Activated CD4-positive, alpha-beta T cell treated with anti-CD3 and anti-CD28 coated beads, Interleukin-2, amount 10 ng/mL, durations not matched to agents 7 days and 5 days (primary cell): ENCODE results near the gene PTPRD. TPM values are rescaled to one million over a fixed set of nuclear protein-coding genes. Genes with fewer than 3 reads are reported as not detected.

Experiments used
- CTCF ChIA-PET: fragments of 350-600 bp; sonication (Branson Sonifier 250); formaldehyde crosslinking; loops from one replicate; lab custom pipeline; 2021; ENCODE audit warnings: antibody characterized with exemption; lab: Charles Lee
- POLR2A ChIA-PET: fragments of 350-600 bp; sonication (Branson Sonifier 250); formaldehyde crosslinking; loops from one replicate; lab custom pipeline; 2021; ENCODE audit warnings: antibody characterized with exemption; lab: Charles Lee
- DNase-seq: peaks from one replicate; pipeline ENCODE4 v3.0.0-alpha.2; 2020
- H3K27ac Mint-ChIP-seq: one replicate; pipeline ENCODE4 v1.8.0; 2021; ENCODE audit warnings: mild to moderate bottlenecking, moderate library complexity, mixed read lengths
- H3K27me3 Mint-ChIP-seq: one replicate; pipeline ENCODE4 v1.8.0; 2021; ENCODE audit warnings: mixed read lengths
- H3K36me3 Mint-ChIP-seq: one replicate; pipeline ENCODE4 v1.8.0; 2021; ENCODE audit warnings: low read depth, mixed read lengths
- H3K4me1 Mint-ChIP-seq: one replicate; pipeline ENCODE4 v1.8.0; 2021; ENCODE audit warnings: mixed read lengths
- H3K4me3 Mint-ChIP-seq: one replicate; pipeline ENCODE4 v1.8.0; 2021; ENCODE audit warnings: mild to moderate bottlenecking, moderate library complexity, mixed read lengths
- H3K9me3 Mint-ChIP-seq: one replicate; pipeline ENCODE4 v1.8.0; 2021; ENCODE audit warnings: mixed read lengths
- total RNA-seq, 2 experiments: library from RNA; stranded (reverse); gene quantifications; one replicate each; pipeline ENCODE4 v1.2.3, GENCODE V29; 2021

The PTPRD gene
- total RNA-seq, 2 experiments from 2014 or later = not detected

DNA sequence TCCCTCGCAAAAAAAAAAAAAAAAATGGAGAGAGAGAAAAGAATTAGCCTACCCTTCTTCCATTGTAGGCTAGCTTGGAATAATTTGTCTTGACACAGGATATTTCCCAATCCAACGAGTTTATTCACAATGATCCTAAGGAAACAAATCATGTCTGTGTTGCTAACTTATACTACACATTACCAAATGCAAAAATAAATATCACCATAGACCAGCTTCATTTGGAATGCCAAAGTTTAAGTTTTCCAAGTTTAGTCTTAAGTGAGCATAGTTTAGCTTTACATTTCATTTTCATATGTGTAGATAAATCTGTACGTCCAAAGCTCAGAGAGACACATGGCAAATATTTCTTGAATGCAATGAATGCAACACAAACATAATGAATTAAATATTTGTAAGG is 1707.1 kb downstream of the PTPRD start:
- Mint-ChIP-seq H3K27me3 (no peaks in the 10 kb centered on the region), H3K4me3 (no peak overlapping the region), H3K36me3 (no peaks in the 10 kb centered on the region), H3K4me1 (no peaks in the 10 kb centered on the region), H3K27ac (no peak overlapping the region), H3K9me3 (no peaks in the 10 kb centered on the region)
- ChIA-PET CTCF (no interaction called here), POLR2A (no interaction called here)
- DNase-seq = no peak

DNA sequence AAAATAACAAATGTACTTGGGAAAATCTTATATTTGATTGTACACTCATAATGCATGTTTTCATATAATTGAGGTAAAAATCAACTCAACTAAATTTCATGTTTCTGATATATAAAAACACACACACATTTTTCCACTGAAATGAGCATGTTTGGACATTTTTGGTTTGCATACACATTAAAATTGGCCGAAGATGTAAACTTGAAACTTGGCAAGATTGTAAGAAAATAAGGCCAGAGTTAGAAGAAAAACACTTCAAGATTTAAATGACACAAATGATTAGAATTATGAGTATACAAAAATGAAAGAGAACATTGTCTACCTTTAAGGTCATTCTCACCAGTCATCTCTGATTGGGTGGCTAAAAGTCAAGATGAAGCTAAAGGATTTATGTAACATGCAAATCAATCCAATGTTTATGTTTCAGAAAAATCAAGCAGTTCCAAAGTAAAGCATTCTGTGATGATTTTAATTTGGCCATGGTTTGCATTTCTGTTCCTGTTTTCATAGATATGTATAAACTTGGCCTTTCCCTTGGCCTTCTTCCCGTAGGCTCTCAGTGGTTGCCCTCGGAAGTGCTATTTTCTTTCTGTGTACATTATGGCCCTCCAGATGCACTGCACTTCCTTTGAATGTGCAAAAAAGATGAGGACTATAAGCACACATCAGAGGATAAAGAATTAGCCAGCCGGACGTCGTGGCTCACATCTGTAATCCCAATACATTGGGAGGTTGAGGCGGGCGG is 1707.9 kb downstream of the PTPRD start:
- no peak overlapping the region for H3K27ac Mint-ChIP-seq
- H3K36me3 Mint-ChIP-seq = no peaks in the 10 kb centered on the region
- POLR2A ChIA-PET = no interaction called here
- H3K9me3 Mint-ChIP-seq = no peaks in the 10 kb centered on the region
- no peaks in the 10 kb centered on the region for H3K27me3 Mint-ChIP-seq
- no peak overlapping the region for H3K4me3 Mint-ChIP-seq
- CTCF ChIA-PET = no interaction called here
- no peak for DNase-seq
- H3K4me1 Mint-ChIP-seq = no peaks in the 10 kb centered on the region

DNA sequence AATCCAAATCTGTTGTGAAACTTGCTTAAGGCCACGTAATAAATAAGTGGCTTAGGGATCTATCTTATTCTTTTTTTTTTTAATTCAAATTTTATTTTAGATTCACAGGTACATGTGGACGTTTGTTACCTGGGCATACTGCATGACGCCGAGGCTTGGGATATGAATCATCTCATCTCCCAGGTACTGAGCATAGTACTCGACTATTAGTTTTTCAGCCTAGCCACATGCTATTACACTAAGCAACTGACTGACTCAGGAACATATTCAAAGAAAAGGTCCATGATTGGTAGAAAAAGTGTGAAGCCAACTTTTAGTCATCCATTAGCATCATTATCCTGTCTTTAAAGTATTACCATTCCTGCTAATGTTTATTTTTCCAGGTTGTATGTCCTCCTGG is 1709.7 kb downstream of the PTPRD start:
- ChIA-PET CTCF (no interaction called here), POLR2A (no interaction called here)
- no peaks in the 10 kb centered on the region for H3K27me3 Mint-ChIP-seq
- H3K36me3 Mint-ChIP-seq = no peaks in the 10 kb centered on the region
- no peaks in the 10 kb centered on the region for H3K9me3 Mint-ChIP-seq
- H3K4me3 Mint-ChIP-seq = no peak overlapping the region
- no peak overlapping the region for H3K27ac Mint-ChIP-seq
- no peaks in the 10 kb centered on the region for H3K4me1 Mint-ChIP-seq
- no peak for DNase-seq

DNA sequence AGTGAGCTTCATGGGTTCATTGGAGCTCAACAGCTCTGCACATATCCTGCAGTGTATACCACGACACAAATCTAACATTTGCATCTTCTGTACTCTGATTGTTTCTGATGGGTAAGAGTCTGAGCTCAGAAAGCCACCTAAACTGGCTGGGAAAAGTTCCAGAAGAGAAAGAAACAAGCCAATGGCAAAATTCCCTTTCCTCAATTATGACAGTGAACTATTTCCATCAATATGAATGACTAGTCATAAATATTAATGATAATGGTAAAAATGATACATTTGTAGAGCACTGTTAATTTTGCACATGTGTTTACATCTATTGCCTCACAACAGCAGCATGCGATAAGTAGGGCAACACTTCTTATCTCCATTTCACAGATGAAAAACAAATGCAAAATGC is 1711.7 kb downstream of the PTPRD start:
- Mint-ChIP-seq H3K36me3 (no peaks in the 10 kb centered on the region), H3K4me1 (no peaks in the 10 kb centered on the region), H3K27ac (no peak overlapping the region), H3K9me3 (no peaks in the 10 kb centered on the region), H3K27me3 (no peaks in the 10 kb centered on the region), H3K4me3 (no peak overlapping the region)
- POLR2A ChIA-PET = no interaction called here
- no peak for DNase-seq
- CTCF ChIA-PET = no interaction called here

DNA sequence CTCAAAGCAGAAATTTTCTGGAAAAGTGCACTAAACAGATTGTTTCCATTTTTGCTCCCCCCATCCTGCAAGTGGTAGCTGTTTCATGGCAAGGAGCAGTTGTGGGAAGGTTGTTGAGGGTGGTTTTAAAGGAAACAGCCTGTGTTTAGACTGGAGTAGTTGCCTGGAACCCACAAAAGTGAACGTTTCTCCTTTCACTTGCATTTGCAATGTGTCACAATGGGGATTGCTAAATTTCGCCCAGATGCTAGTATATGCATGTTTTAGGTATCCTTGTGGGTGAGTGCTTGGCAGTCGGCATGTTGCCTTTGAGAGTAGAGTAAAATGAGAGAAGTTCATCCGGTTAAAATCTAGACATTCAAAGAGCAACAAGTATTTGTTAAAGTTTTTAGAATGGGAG is 1713.3 kb downstream of the PTPRD start:
- Mint-ChIP-seq H3K36me3 (no peaks in the 10 kb centered on the region), H3K9me3 (no peaks in the 10 kb centered on the region), H3K27me3 (no peaks in the 10 kb centered on the region), H3K4me1 (no peaks in the 10 kb centered on the region), H3K4me3 (no peak overlapping the region), H3K27ac (no peak overlapping the region)
- DNase-seq = no peak
- CTCF ChIA-PET = no interaction called here
- POLR2A ChIA-PET = no interaction called here

DNA sequence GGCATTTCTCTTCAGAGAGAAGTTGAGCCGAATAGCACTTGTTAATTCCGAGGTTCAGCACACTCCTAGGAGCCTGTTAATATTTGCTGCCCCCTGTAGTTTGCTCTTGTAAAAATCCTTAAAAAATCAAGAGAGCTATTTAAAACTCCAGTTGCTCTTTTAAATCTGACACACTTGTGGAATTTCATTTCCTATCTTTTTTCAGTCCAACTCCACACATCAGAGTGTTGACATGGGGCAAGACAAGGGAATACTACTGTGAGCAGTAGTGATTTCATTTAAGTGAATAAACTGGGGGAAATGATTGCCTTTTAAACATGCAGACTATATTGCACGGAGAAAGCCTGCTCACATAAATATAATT is 1717.0 kb downstream of the PTPRD start:
- DNase-seq = no peak
- Mint-ChIP-seq H3K9me3 (no peaks in the 10 kb centered on the region), H3K27me3 (no peaks in the 10 kb centered on the region), H3K27ac (no peak overlapping the region), H3K4me3 (no peak overlapping the region), H3K36me3 (no peaks in the 10 kb centered on the region), H3K4me1 (no peaks in the 10 kb centered on the region)
- POLR2A ChIA-PET = no interaction called here
- CTCF ChIA-PET = no interaction called here

DNA sequence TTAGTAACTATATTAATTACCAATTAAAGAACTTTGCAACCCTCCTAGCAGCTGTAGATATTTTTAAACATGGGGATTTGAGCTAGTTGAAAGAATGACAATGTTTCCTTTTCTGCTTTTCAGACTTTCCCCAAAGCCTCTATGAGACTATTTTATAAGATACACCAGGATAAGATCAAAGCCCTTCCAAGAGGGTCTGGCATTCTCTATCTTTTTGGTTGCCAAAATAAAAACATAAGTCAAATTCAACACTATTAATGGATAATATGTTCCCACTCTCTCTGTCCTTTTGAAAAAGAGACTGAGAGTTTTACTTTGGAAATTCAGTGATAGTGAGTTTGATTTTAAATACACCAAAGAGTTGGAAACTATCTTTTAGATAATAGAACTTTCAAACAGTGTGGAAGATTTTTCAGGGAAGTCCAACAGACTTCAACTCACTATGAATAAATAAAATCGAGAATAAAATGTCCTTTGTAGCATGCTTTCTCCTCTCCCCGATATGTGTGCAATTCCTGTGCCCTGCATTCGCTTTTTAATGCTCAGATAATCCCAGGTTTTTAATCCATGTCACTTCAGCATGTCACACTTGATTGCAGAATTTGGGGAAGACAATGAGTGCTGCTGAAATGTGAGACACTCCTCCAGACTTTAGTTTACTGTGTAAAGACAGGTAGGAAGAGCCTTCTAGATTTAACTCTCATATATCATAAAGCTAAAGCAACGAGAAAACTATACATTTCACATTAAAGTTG is 1717.5 kb downstream of the PTPRD start:
- POLR2A ChIA-PET = no interaction called here

DNA sequence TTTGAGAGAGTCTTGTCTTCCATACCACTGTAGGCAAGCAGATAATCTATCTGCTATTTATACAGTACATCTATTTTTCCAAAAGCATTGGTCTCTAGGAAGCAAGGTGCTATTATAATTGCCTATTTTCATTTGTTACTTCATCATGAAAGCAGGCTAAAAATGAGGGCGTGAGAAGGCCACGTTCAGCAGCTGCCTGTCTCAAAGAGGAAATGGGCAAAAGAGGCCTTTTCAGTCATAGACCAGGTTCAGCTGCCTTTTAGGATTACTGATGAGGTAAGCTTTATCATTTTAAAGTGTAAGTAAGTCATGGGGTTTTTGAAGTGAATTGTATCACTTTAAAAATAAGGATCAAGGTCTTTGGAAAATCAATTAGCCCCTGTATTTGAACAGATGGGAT is 1722.1 kb downstream of the PTPRD start:
- ChIA-PET POLR2A (no interaction called here), CTCF (no interaction called here)
- Mint-ChIP-seq H3K4me3 (no peak overlapping the region), H3K27ac (no peak overlapping the region), H3K9me3 (no peaks in the 10 kb centered on the region), H3K36me3 (no peaks in the 10 kb centered on the region), H3K4me1 (no peaks in the 10 kb centered on the region), H3K27me3 (no peaks in the 10 kb centered on the region)
- DNase-seq = no peak

More for the DNA sequence above, 1717.5 kb downstream of the PTPRD start:
- Mint-ChIP-seq H3K9me3 (no peaks in the 10 kb centered on the region), H3K27me3 (no peaks in the 10 kb centered on the region), H3K27ac (no peak overlapping the region), H3K36me3 (no peaks in the 10 kb centered on the region), H3K4me1 (no peaks in the 10 kb centered on the region), H3K4me3 (no peak overlapping the region)
- CTCF ChIA-PET = no interaction called here
- no peak for DNase-seq

DNA sequence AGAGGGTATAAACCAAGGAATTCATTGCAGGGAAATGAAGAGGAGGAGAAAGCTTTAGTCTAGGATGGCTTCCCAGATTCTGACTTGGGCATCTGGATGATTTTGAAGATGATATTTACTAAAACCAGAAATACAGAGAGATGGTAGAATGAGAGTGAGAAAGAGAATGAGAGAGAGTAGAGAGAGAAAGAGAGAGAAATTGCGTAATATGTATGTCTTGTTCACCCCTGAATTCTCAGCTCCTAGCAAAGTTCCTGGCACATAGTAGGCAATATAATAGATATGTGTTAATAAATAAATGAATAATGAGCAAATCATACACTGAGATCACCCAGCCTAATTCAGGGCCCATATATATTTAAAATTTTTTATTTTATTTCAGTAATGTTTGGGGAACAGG is 1723.7 kb downstream of the PTPRD start:
- no peaks in the 10 kb centered on the region for H3K4me1 Mint-ChIP-seq
- no peak for DNase-seq
- ChIA-PET CTCF (no interaction called here), POLR2A (no interaction called here)
- H3K27ac Mint-ChIP-seq = no peak overlapping the region
- H3K9me3 Mint-ChIP-seq = no peaks in the 10 kb centered on the region
- H3K27me3 Mint-ChIP-seq = no peaks in the 10 kb centered on the region
- H3K36me3 Mint-ChIP-seq = no peaks in the 10 kb centered on the region
- H3K4me3 Mint-ChIP-seq = no peak overlapping the region

DNA sequence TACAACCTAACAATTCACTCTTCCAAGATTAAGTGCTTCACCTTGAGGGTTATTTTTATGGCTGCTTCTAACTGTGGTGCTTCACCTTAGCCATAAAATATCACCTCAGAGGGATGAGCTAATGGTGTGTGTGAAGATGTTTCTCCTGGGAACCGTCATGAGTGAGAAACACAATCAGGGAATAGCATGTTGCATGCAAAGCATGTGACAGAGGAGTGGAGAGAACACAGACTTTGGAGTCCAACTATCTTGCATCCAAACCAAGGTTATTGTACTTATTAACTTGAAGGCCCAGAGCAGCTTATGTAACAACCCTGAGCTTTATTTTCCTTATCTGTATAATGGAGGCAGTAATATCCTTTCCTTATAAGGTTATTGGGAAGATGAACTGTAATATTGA is 1724.2 kb downstream of the PTPRD start:
- Mint-ChIP-seq H3K27me3 (no peaks in the 10 kb centered on the region), H3K4me1 (no peaks in the 10 kb centered on the region), H3K27ac (no peak overlapping the region), H3K9me3 (no peaks in the 10 kb centered on the region), H3K4me3 (no peak overlapping the region), H3K36me3 (no peaks in the 10 kb centered on the region)
- POLR2A ChIA-PET = no interaction called here
- DNase-seq = no peak
- CTCF ChIA-PET = no interaction called here

DNA sequence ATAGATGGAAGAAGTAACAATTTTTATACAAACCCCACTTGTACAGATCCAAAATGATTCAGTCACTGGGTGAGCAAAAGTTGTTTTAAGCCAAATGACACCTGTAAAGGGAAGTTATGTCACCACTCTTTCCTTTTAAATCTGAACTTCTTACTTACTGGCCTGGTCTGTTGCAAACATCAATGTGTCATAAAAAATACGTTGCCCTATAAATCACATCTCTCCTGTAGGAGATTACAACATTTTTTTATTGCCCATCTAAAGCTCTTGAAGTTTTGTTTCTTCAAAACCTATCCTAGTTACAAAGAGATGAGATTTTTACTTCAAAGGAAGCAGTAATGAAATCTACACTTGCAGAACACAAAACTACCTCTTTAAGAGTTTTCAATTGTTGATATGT is 1725.4 kb downstream of the PTPRD start:
- DNase-seq = no peak
- Mint-ChIP-seq H3K27ac (no peak overlapping the region), H3K4me1 (no peaks in the 10 kb centered on the region), H3K27me3 (no peaks in the 10 kb centered on the region), H3K36me3 (no peaks in the 10 kb centered on the region), H3K4me3 (no peak overlapping the region), H3K9me3 (no peaks in the 10 kb centered on the region)
- ChIA-PET CTCF (no interaction called here), POLR2A (no interaction called here)

DNA sequence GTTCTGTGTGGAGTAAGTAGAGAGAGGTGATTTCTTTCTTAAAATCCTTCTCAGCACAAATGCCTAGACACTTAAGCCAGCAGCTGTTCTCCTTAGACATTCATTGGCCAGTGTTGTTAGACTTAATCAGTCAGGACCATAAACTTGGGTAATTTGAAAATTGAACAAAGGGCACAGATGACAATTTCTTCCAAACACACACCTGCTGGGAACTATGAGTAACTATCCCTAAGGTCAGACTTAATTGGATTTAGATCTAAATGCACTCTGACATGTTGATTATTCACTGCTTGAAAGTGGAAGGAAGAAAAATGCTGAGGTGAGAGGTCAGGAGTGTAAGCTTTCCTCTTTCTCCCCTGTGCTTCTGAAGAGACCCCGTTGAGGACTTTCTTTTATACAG is 1729.5 kb downstream of the PTPRD start:
- no peaks in the 10 kb centered on the region for H3K4me1 Mint-ChIP-seq
- CTCF ChIA-PET = no interaction called here
- no peaks in the 10 kb centered on the region for H3K36me3 Mint-ChIP-seq

DNA sequence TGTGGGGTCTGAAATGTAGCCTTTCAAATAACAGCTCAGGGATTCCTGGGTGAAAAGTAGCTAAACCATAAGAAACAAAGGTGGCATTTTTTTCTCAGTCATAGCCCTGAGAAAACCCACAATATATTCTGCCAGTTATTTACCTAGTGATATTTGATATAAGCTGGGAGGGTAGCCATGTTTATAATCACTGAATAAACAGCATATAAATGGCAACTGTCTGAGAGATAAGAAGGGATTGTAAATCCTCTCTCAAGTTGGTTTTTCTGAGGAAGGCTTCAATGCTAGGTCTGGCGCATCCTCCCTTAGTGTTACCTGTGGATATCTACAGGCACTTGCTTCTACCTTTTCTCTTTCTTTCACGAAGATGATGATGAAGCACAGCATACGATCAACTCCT is 1732.7 kb downstream of the PTPRD start:
- POLR2A ChIA-PET = no interaction called here
- Mint-ChIP-seq H3K4me3 (no peak overlapping the region), H3K27me3 (no peaks in the 10 kb centered on the region), H3K27ac (no peak overlapping the region), H3K36me3 (no peaks in the 10 kb centered on the region), H3K4me1 (no peaks in the 10 kb centered on the region), H3K9me3 (no peaks in the 10 kb centered on the region)
- DNase-seq = no peak
- CTCF ChIA-PET = no interaction called here

More for the DNA sequence above, 1729.5 kb downstream of the PTPRD start:
- Mint-ChIP-seq H3K4me3 (no peak overlapping the region), H3K27me3 (no peaks in the 10 kb centered on the region), H3K27ac (no peak overlapping the region), H3K9me3 (no peaks in the 10 kb centered on the region)
- DNase-seq = no peak
- POLR2A ChIA-PET = no interaction called here

DNA sequence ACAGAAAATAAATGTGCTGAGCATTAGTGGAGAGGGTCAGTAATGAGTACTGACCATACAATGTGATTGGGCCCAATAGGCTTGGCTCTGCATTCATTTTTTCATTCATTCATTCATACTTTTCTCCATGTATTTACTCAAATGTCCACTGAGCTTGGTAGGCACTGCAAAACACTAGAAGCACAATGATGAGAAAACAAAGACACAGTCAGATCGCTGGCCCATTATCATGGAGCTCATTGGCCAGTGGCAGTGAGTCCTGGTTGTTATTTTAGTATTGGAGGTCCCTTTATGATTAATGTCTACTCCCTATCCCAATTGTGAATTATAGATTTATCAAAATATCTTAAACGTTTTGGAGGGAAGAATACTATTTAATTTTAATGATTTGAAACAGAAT is 1733.5 kb downstream of the PTPRD start:
- POLR2A ChIA-PET = no interaction called here
- CTCF ChIA-PET = no interaction called here
- Mint-ChIP-seq H3K36me3 (no peaks in the 10 kb centered on the region), H3K4me1 (no peaks in the 10 kb centered on the region), H3K4me3 (no peak overlapping the region), H3K9me3 (no peaks in the 10 kb centered on the region), H3K27me3 (no peaks in the 10 kb centered on the region), H3K27ac (no peak overlapping the region)
- DNase-seq = no peak
